Neural crest cell (in vitro differentiated cells): Measurements from ENCODE around the gene NDUFA13. TPM values are rescaled to one million over a fixed set of nuclear protein-coding genes. Genes with fewer than 3 reads are reported as not detected.

Experiments
- DNase-seq: peaks from one replicate; pipeline ENCODE4 v3.0.0; 2021; ENCODE audit warnings: low read depth, mixed read lengths, low spot score
- H3K27ac Mint-ChIP-seq: one replicate; pipeline ENCODE4 v1.8.0; 2021; ENCODE audit warnings: mild to moderate bottlenecking, mixed read lengths; ENCODE audit not compliant: unreplicated experiment
- H3K27me3 Mint-ChIP-seq: 2 replicates; pipeline ENCODE4 v1.8.0; 2021; ENCODE audit warnings: low read depth, mild to moderate bottlenecking, mixed read lengths
- H3K36me3 Mint-ChIP-seq: 2 replicates; pipeline ENCODE4 v1.8.0; 2021; ENCODE audit warnings: low read depth, mild to moderate bottlenecking, mixed read lengths
- H3K4me1 Mint-ChIP-seq: 2 replicates; pipeline ENCODE4 v1.8.0; 2021; ENCODE audit warnings: mixed read lengths
- H3K4me3 Mint-ChIP-seq: one replicate; pipeline ENCODE4 v1.8.0; 2021; ENCODE audit warnings: mild to moderate bottlenecking, mixed read lengths
- H3K9me3 Mint-ChIP-seq: 2 replicates; pipeline ENCODE4 v1.8.0; 2021; ENCODE audit warnings: mixed read lengths
- total RNA-seq: library from RNA; stranded (reverse); gene quantifications from 2 replicates; pipeline ENCODE4 v1.2.1, GENCODE V29; 2021
- TF ChIP-seq, protein P1 (sequence below): fragments of 200-600 bp; sonication (generic); conservative IDR thresholded peaks from 2 replicates; pipeline ENCODE4 v1.5.0; 2021; ENCODE audit warnings: antibody characterized with exemption, mild to moderate bottlenecking

NDUFA13 gene
- total RNA-seq, 1 donor from 2014 or later: 389 TPM

- Mint-ChIP-seq H3K27ac (no peak overlapping the region), H3K4me3 (peak overlapping the region; percentile 66), H3K4me1 (no peaks in the 10 kb centered on the region), H3K36me3 (peaks cover 5% of the 10 kb centered on the region), H3K9me3 (no peaks in the 10 kb centered on the region), H3K27me3 (peaks cover 2% of the 10 kb centered on the region)
- TF ChIP-seq, protein P1, sequence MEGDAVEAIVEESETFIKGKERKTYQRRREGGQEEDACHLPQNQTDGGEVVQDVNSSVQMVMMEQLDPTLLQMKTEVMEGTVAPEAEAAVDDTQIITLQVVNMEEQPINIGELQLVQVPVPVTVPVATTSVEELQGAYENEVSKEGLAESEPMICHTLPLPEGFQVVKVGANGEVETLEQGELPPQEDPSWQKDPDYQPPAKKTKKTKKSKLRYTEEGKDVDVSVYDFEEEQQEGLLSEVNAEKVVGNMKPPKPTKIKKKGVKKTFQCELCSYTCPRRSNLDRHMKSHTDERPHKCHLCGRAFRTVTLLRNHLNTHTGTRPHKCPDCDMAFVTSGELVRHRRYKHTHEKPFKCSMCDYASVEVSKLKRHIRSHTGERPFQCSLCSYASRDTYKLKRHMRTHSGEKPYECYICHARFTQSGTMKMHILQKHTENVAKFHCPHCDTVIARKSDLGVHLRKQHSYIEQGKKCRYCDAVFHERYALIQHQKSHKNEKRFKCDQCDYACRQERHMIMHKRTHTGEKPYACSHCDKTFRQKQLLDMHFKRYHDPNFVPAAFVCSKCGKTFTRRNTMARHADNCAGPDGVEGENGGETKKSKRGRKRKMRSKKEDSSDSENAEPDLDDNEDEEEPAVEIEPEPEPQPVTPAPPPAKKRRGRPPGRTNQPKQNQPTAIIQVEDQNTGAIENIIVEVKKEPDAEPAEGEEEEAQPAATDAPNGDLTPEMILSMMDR: no peak
- no peak for DNase-seq
Observed at GRCh38 chr19:19510432-19510831, 5.6 kb upstream of the NDUFA13 start.

DNA sequence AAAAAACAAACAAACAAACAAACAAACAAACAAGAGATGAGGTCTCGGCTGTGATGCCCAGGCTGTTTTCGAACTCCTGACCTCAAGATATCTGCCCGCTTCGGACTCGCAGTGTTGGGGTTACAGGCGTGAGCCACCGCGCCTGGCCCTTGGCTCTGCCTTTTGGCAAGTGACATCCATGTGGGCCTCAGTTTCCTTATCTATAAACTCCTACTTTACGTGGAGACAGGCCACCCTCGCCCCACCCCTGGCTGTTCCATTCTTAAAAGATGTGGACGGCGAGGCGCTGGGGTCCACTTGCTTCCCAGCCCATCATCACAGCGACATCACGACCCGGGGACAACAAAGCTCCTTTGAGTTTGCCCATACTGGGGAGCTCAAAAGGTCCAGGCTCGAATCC is 2.3 kb upstream of the NDUFA13 start:
- Mint-ChIP-seq H3K4me1 (peaks cover 10% of the 10 kb centered on the region), H3K36me3 (peaks cover 5% of the 10 kb centered on the region), H3K27ac (no peak overlapping the region), H3K27me3 (peaks cover 5% of the 10 kb centered on the region), H3K9me3 (no peaks in the 10 kb centered on the region), H3K4me3 (peak overlapping the region; percentile 72)
- TF ChIP-seq, protein P1: no peak
- no peak for DNase-seq

- TF ChIP-seq, protein P1: no peak
- Mint-ChIP-seq H3K4me3 (no peak overlapping the region), H3K9me3 (no peaks in the 10 kb centered on the region), H3K27ac (no peak overlapping the region), H3K4me1 (peaks cover 10% of the 10 kb centered on the region), H3K27me3 (peaks cover 5% of the 10 kb centered on the region), H3K36me3 (peaks cover 7% of the 10 kb centered on the region)
- no peak for DNase-seq
Observed at GRCh38 chr19:19514215-19514657, 1.8 kb upstream of the NDUFA13 start.

DNA sequence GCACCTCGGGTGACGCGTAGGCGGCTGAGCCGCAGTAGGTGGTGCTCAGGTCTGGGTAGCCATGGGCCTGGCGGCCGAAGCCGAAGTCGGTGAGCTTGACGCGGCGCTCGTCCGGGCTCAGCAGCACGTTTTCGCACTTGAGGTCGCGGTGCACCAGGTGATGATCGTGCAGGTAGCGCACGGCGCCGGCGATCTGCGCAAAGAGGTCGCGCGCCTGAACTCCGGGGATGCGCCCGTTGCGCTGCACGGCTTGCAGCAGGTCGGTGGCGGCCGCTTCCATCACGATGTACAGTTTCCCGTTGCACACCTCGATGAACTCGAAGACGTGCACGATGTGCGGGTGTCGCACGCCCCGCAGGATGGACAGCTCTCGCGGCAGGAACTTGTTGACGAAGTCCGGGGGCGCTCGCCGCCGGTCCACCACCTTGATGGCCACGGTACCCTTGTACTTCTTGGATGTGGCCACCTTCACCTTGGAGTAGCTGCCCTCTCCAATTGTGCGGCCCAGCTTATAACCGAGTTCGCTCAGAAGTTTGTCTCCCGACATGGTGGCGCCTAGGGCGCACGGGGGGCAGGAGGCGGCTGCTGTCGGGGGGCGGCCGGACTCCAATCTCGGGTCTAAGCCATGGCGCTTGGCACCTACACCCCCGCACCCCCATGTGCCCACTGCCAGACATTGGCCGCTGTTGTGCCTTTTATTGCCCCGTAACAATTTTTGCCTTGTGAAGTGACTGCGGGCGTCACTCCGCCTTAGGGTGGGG is 964 bp upstream of the NDUFA13 start, which contains the start of gene TSSK6:
Gene TSSK6, minus strand, starts transcription at position 668 of the 761 bp plus-strand sequence. Its CDS starts 121 bp downstream, at position 547.
- H3K4me1 Mint-ChIP-seq: peaks cover 10% of the 10 kb centered on the region
- H3K36me3 Mint-ChIP-seq: peaks cover 8% of the 10 kb centered on the region
- TF ChIP-seq, protein P1: no peak
- peaks cover 5% of the 10 kb centered on the region for H3K27me3 Mint-ChIP-seq
- no peak for DNase-seq
- H3K9me3 Mint-ChIP-seq: no peaks in the 10 kb centered on the region
- H3K27ac Mint-ChIP-seq: peak within 1 kb of the TSS; percentile 90
- H3K4me3 Mint-ChIP-seq: peak within 1 kb of the TSS; percentile 99

DNA sequence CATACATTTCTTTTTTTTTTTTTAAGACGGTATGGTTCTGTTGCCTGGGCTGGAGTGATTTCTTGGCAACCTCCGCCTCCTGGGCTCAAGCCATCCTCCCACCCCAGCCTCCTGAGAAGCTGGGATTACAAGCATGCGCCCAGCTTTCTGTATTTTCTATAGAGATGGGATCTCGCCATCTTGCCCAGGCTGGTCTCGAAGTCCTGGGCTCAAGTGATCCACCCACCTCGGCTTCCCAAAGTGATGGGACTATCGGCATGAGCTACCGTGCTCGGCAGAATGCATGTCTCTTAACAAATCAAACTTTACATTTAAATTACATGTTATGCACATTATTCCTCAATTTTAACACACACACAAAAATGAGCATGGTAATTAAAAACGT is 1.2 kb downstream of the NDUFA13 start:
- H3K36me3 Mint-ChIP-seq: peaks cover 12% of the 10 kb centered on the region
- peak overlapping the region; percentile 99 for H3K4me3 Mint-ChIP-seq
- no peak for DNase-seq
- TF ChIP-seq, protein P1: no peak
- no peaks in the 10 kb centered on the region for H3K9me3 Mint-ChIP-seq
- peaks cover 4% of the 10 kb centered on the region for H3K27me3 Mint-ChIP-seq
- no peak overlapping the region for H3K27ac Mint-ChIP-seq
- peaks cover 15% of the 10 kb centered on the region for H3K4me1 Mint-ChIP-seq
